ENCODE measurements around the gene SH3D21.

GRCh38 chr1:36339615-36340014 lies 33.4 kb downstream of the SH3D21 start:
- TF ChIP-seq CTCF (IDR thresholded peaks at IDR 0.05) (no peak), EZH2 (IDR thresholded peaks at IDR 0.05; ENCODE audit: borderline replicate concordance, insufficient read depth, low read depth, low read length, poor library complexity, severe bottlenecking) (no peak)

Measured in B cell (primary cell).